Neural cell (in vitro differentiated cells): Measurements from ENCODE around the gene UPK1B.

Experiments used
- CTCF ChIP-seq: fragments of 450-650 bp; IDR thresholded peaks from 2 replicates; pipeline ENCODE4 v1.5.1; 2014; ENCODE audit warnings: antibody characterized with exemption, mild to moderate bottlenecking, moderate library complexity; ENCODE audit not compliant: poor library complexity, severe bottlenecking
- EP300 ChIP-seq: fragments of 450-650 bp; conservative IDR thresholded peaks from 2 replicates; pipeline ENCODE4 v1.6.1; 2014; ENCODE audit warnings: antibody characterized with exemption, mild to moderate bottlenecking, moderate library complexity; ENCODE audit not compliant: poor library complexity, severe bottlenecking
- EZH2 ChIP-seq: fragments of 200-600, 300-800 bp; shearing (Covaris generic), sonication (generic); IDR thresholded peaks from 2 replicates; pipeline ENCODE4 v1.6.1; 2014; ENCODE audit warnings: antibody characterized with exemption, low read length, borderline replicate concordance, mild to moderate bottlenecking; ENCODE audit not compliant: insufficient read depth, poor library complexity, severe bottlenecking
- POLR2AphosphoS5 ChIP-seq: IDR thresholded peaks from 2 replicates; pipeline ENCODE4 v1.6.1; 2012
- REST ChIP-seq: IDR thresholded peaks from 2 replicates; pipeline ENCODE4 v1.6.1; 2012; ENCODE audit warnings: borderline replicate concordance
- SMC3 ChIP-seq: fragments of 450-650 bp; conservative IDR thresholded peaks from 2 replicates; pipeline ENCODE4 v1.6.1; 2014; ENCODE audit warnings: antibody characterized with exemption, mild to moderate bottlenecking, moderate library complexity; ENCODE audit not compliant: poor library complexity
- TAF1 ChIP-seq: IDR thresholded peaks from 2 replicates; pipeline ENCODE4 v1.6.1; 2012; ENCODE audit warnings: low read depth

DNA sequence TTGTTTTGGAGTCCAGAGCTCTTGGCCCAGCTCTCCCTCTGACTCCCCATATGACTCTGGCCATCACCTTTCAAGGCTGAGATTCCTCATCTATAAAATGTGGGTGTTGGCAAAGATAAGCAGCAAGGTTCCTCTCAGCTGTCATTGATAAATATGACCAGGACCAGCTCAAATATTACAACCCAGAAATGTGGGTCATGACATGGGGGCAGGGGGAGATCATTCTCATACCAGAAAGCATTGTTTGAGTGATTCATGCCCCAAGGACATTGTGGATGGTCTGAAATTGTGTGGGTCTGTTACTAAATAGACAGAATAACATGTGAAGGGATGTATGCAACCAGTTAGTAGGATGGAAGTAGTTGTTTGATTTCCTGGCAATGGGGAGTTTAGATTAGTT lies 13.9 kb downstream of the UPK1B start:
- TF ChIP-seq CTCF (no peak), POLR2AphosphoS5 (no peak), EP300 (no peak), EZH2 (no peak), SMC3 (no peak), REST (no peak), TAF1 (no peak)
